ENCODE measurements around the gene CCN5.

GRCh38 chr20:44695295-44695673 is 19.9 kb upstream of the CCN5 start:
- TF ChIP-seq REST (IDR thresholded peaks at IDR 0.05; ENCODE audit: low read depth) (no peak), EP300 (IDR thresholded peaks at IDR 0.05; ENCODE audit: borderline replicate concordance) (no peak), MAX (IDR thresholded peaks at IDR 0.05) (no peak), TAF1 (IDR thresholded peaks at IDR 0.05; ENCODE audit: low read depth) (no peak)
